GM12878 (cell line): Measurements from ENCODE around the gene MAPKAPK3. TPM values are rescaled to one million over a fixed set of nuclear protein-coding genes. Genes with fewer than 3 reads are reported as not detected.

ENCODE experiments used
- ATAC-seq: fragments of 200-7000 bp; cut with Tn5 transposase; 3 replicates; pipeline ENCODE4 v1.9.1; 2020; ENCODE audit warnings: mild to moderate bottlenecking, moderate library complexity
- BruUV-seq: library from RNA; stranded (reverse); fragments of 400-500 nt; replicated peaks from 2 replicates; lab custom pipeline; 2021; lab: Mats Ljungman, UMichigan
- CTCF ChIA-PET: fragments of 300-600 bp; sonication (Branson Sonifier 250); formaldehyde crosslinking; extraction: SDS; loops from one replicate; lab custom pipeline; 2021; ENCODE audit warnings: inconsistent platforms; lab: Yijun Ruan, JAX
- POLR2A ChIA-PET: fragments of 350-600 bp; formaldehyde crosslinking; extraction: SDS; loops from one replicate; lab custom pipeline; 2021; ENCODE audit warnings: inconsistent platforms; lab: Charles Lee
- RAD21 ChIA-PET: fragments of 300-600 bp; sonication (Branson Sonifier 250); formaldehyde crosslinking; loops from one replicate; lab custom pipeline; 2023; ENCODE audit warnings: antibody characterized with exemption; ENCODE audit not compliant: unreplicated experiment; lab: Charles Lee
- SMC1A ChIA-PET: fragments of 300-600 bp; sonication (Branson Sonifier 250); formaldehyde crosslinking; loops from one replicate; lab custom pipeline; 2023; ENCODE audit not compliant: unreplicated experiment, uncharacterized antibody; lab: Charles Lee
- DNase-seq: peaks from one replicate; pipeline ENCODE4 v3.0.0-alpha.2; 2011; ENCODE audit warnings: low read depth, low spot score
- FAIRE-seq: peaks from 3 replicates; lab custom pipeline; 2011; peaks lifted over from hg19 to GRCh38; lab: Jason Lieb, UNC
- H2AFZ ChIP-seq: 2 replicates; pipeline ENCODE4 v1.6.0; 2011; ENCODE audit warnings: low read depth, low read length, control low read depth; ENCODE audit not compliant: control insufficient read depth
- H3K27ac ChIP-seq: 2 replicates; pipeline ENCODE4 v1.5.1; 2011; ENCODE audit warnings: control low read depth; ENCODE audit not compliant: control insufficient read depth, insufficient read depth
- H3K27me3 ChIP-seq, 2 experiments: replicated peaks in 1 of 2; 2 replicates each; pipeline versions ENCODE4 v1.6.0 to v1.6.1; 2011; ENCODE audit warnings: low read length in 1 of 2; ENCODE audit not compliant: control insufficient read depth in 2 of 2, insufficient read depth in 2 of 2
- H3K36me3 ChIP-seq, 2 experiments: 2 replicates each; pipeline ENCODE4 v1.5.1; 2011; ENCODE audit warnings: low read length in 1 of 2; ENCODE audit not compliant: control insufficient read depth in 2 of 2, insufficient read depth in 2 of 2
- H3K4me1 ChIP-seq: 2 replicates; pipeline ENCODE4 v1.6.1; 2011; ENCODE audit warnings: mild to moderate bottlenecking, low read length, moderate library complexity, mixed read lengths; ENCODE audit not compliant: control insufficient read depth, insufficient read depth
- H3K4me2 ChIP-seq: 2 replicates; pipeline ENCODE4 v1.6.0; 2011; ENCODE audit warnings: control low read depth; ENCODE audit not compliant: control insufficient read depth, insufficient read depth
- H3K4me3 ChIP-seq: fragments of 200-600 bp; sonication (generic); 2 replicates; pipeline ENCODE4 v1.5.1; 2016
- H3K79me2 ChIP-seq: 2 replicates; pipeline ENCODE4 v1.6.0; 2011; ENCODE audit warnings: low read length; ENCODE audit not compliant: control insufficient read depth, insufficient read depth
- H3K9ac ChIP-seq: 2 replicates; pipeline ENCODE4 v1.8.0; 2011; ENCODE audit warnings: low read length, control low read depth, mixed read lengths; ENCODE audit not compliant: control insufficient read depth, insufficient read depth
- H3K9me3 ChIP-seq: replicated peaks from 3 replicates; pipeline ENCODE4 v1.5.1; 2011; ENCODE audit warnings: mild to moderate bottlenecking, low read length; ENCODE audit not compliant: control insufficient read depth, insufficient read depth
- H4K20me1 ChIP-seq: 2 replicates; pipeline ENCODE4 v1.6.0; 2011; ENCODE audit not compliant: control insufficient read depth, insufficient read depth
- ATF2 ChIP-seq: IDR thresholded peaks from 2 replicates; pipeline ENCODE4 v1.6.1; 2012; ENCODE audit warnings: low read length, inconsistent platforms
- DPF2 ChIP-seq: fragments of 450-650 bp; IDR thresholded peaks from 2 replicates; pipeline ENCODE4 v1.6.1; 2017; ENCODE audit warnings: mild to moderate bottlenecking
- FOXK2 ChIP-seq: fragments of 450-650 bp; IDR thresholded peaks from 2 replicates; pipeline ENCODE4 v1.6.1; 2017; ENCODE audit warnings: mild to moderate bottlenecking, moderate library complexity
- GATAD2B ChIP-seq: fragments of 450-650 bp; conservative IDR thresholded peaks from 2 replicates; pipeline ENCODE4 v1.6.1; 2017; ENCODE audit warnings: low read depth, mild to moderate bottlenecking, moderate library complexity
- IKZF1 ChIP-seq: fragments of 450-650 bp; conservative IDR thresholded peaks from 2 replicates; pipeline ENCODE4 v1.6.1; 2017; ENCODE audit warnings: antibody characterized with exemption, mild to moderate bottlenecking
- MTA2 ChIP-seq: fragments of 450-650 bp; IDR thresholded peaks from 2 replicates; pipeline ENCODE4 v1.6.1; 2016; ENCODE audit warnings: low read depth, mild to moderate bottlenecking, moderate library complexity
- NFYB ChIP-seq: IDR thresholded peaks from 2 replicates; pipeline ENCODE4 v1.6.1; 2011; ENCODE audit warnings: low read depth, mild to moderate bottlenecking, low read length, improper control_type of control experiment, moderate library complexity; ENCODE audit not compliant: insufficient read depth
- NKRF ChIP-seq: fragments of 450-650 bp; conservative IDR thresholded peaks from 2 replicates; pipeline ENCODE4 v1.6.1; 2017; ENCODE audit warnings: mild to moderate bottlenecking, moderate library complexity
- NR2C1 ChIP-seq: fragments of 450-650 bp; IDR thresholded peaks from 2 replicates; pipeline ENCODE4 v1.6.1; 2017; ENCODE audit warnings: antibody characterized with exemption, mild to moderate bottlenecking, moderate library complexity
- POLR2AphosphoS2 ChIP-seq: IDR thresholded peaks from 2 replicates; pipeline ENCODE4 v1.6.1; 2011; ENCODE audit warnings: low read depth, mild to moderate bottlenecking, low read length, improper control_type of control experiment, moderate library complexity
- POLR2AphosphoS5 ChIP-seq: IDR thresholded peaks from 2 replicates; pipeline ENCODE4 v1.6.1; 2011; ENCODE audit warnings: mild to moderate bottlenecking, low read length, inconsistent platforms
- RBBP5 ChIP-seq: fragments of 200-600 bp; sonication (generic); conservative IDR thresholded peaks from 2 replicates; pipeline ENCODE4 v1.6.1; 2016
- RFX5 ChIP-seq: IDR thresholded peaks from 2 replicates; pipeline ENCODE4 v1.6.1; 2011; ENCODE audit warnings: low read depth, low read length, improper control_type of control experiment
- RUNX3 ChIP-seq: IDR thresholded peaks from 2 replicates; pipeline ENCODE4 v1.6.1; 2012; ENCODE audit warnings: low read length, inconsistent platforms
- TCF7 ChIP-seq: IDR thresholded peaks from 2 replicates; pipeline ENCODE4 v1.6.1; 2014; ENCODE audit warnings: antibody characterized with exemption, borderline replicate concordance
- ZSCAN29 ChIP-seq: fragments of 450-650 bp; IDR thresholded peaks from 2 replicates; pipeline ENCODE4 v1.6.1; 2017; ENCODE audit warnings: mild to moderate bottlenecking, moderate library complexity
- WGBS: methylation state at CpG from one replicate; pipeline ENCODE4 v1.1.6; 2016; ENCODE audit warnings: low lambda C conversion rate; ENCODE audit not compliant: insufficient replicate concordance, insufficient coverage; ENCODE audit errors: missing lambda C conversion rate; 5-methylcytosine and 5-hydroxymethylcytosine counted together
- in situ Hi-C: fragments of 300-500 bp; cut with MboI; formaldehyde crosslinking; loops from 9 replicates; pipeline ENCODE4 v1.14.3; 2018; ENCODE audit warnings: mixed read lengths
- intact Hi-C: fragments of 100-400 bp; cut with micrococcal nuclease; formaldehyde crosslinking; loops from one replicate; pipeline ENCODE4 v1.14.2; 2022; ENCODE audit not compliant: unreplicated experiment
- polyA plus RNA-seq, 11 experiments: library from polyadenylated mRNA; depleted of rRNA in 4 of 11; unstranded in 6 of 11; stranded (reverse) in 5 of 11; fragments of >200 nt; fragmentation: Nextera tagmentation in 4 of 11; fragmentation: Illumina TruSeq in 1 of 11; extraction: Ambion mirVana in 4 of 11; extraction: Trizol in 1 of 11; gene quantifications; 1 replicate in 1 of 11; 2 replicates in 10 of 11; pipeline versions ENCODE4 v1.2.1 to v1.2.3, GENCODE V29; 2011 to 2016; ENCODE audit warnings: inconsistent platforms in 2 of 11, missing spikeins in 2 of 11, low read depth in 1 of 11
- total RNA-seq, 4 experiments: library from RNA; depleted of rRNA in 3 of 4; stranded (reverse); fragments of >200 nt in 3 of 4; fragmentation: Illumina TruSeq in 1 of 4; extraction: Trizol in 1 of 4; gene quantifications; 2 replicates each; pipeline versions ENCODE4 v1.2.1 to v1.2.3, GENCODE V29; 2013 to 2021
- TF ChIP-seq, protein P1 (sequence below): fragments of 150-350 bp; IDR thresholded peaks from 2 replicates; pipeline ENCODE4 v1.6.1; 2016; ENCODE audit warnings: low read depth, low read length
- TF ChIP-seq, protein P2 (sequence below): fragments of 450-650 bp; IDR thresholded peaks from 2 replicates; pipeline ENCODE4 v1.6.1; 2017; ENCODE audit warnings: mild to moderate bottlenecking

Gene MAPKAPK3
- total and polyA plus RNA-seq, 10 of the 15 experiments (the other 5 are each of a cell fraction or from before 2014, with no cell fraction given), result 7.9 to 66.0 (median 39.0) TPM

DNA sequence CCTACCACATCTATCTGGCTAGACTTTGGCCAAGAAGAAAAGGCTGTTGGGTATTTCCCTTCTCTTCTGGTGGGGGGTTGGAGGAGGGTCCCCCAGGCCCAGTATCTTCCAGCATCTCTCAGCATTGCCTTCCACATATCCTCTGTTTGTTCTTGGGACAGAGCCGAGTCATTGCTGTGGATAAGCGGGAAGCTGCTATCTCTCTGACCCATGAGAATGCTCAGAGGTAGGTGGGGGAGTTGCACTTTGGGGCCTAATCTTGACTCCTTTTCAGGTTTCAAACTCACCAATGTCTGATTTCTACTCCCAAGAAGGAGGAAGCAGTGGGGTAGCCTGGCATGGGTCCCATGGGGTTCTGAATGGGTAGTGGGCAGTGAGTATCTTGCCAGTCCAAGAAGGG, 39.6 kb upstream of the MAPKAPK3 start:
- intact Hi-C loops (no loop called here), in situ Hi-C loops (loop anchor here (5.0 kb wide), 1 partner anchor 35 kb away; the partner anchor contains the start of gene CISH)
- FAIRE-seq (no peak), DNase-seq (no peak), ATAC-seq (no peak)
- Histone ChIP-seq H3K4me2 (no peak overlapping the region), H3K27ac (no peak overlapping the region), H3K9ac (no peak overlapping the region), H3K9me3 (no peaks in the 10 kb centered on the region), H3K79me2 (no peaks in the 10 kb centered on the region), H3K4me1 (no peaks in the 10 kb centered on the region; the same call in 1 of the 2 replicates), H3K4me3 (no peak overlapping the region), H4K20me1 (no peaks in the 10 kb centered on the region), H3K36me3 (no peaks in the 10 kb centered on the region; a peak in 2 of 4 replicates), H2AFZ (no peak overlapping the region), H3K27me3 (no peaks in the 10 kb centered on the region)
- no peak for TF ChIP-seq POLR2AphosphoS5
- no peak for TF ChIP-seq NFYB
- no peak for TF ChIP-seq NR2C1
- no peak for TF ChIP-seq IKZF1
- TF ChIP-seq, protein P1, sequence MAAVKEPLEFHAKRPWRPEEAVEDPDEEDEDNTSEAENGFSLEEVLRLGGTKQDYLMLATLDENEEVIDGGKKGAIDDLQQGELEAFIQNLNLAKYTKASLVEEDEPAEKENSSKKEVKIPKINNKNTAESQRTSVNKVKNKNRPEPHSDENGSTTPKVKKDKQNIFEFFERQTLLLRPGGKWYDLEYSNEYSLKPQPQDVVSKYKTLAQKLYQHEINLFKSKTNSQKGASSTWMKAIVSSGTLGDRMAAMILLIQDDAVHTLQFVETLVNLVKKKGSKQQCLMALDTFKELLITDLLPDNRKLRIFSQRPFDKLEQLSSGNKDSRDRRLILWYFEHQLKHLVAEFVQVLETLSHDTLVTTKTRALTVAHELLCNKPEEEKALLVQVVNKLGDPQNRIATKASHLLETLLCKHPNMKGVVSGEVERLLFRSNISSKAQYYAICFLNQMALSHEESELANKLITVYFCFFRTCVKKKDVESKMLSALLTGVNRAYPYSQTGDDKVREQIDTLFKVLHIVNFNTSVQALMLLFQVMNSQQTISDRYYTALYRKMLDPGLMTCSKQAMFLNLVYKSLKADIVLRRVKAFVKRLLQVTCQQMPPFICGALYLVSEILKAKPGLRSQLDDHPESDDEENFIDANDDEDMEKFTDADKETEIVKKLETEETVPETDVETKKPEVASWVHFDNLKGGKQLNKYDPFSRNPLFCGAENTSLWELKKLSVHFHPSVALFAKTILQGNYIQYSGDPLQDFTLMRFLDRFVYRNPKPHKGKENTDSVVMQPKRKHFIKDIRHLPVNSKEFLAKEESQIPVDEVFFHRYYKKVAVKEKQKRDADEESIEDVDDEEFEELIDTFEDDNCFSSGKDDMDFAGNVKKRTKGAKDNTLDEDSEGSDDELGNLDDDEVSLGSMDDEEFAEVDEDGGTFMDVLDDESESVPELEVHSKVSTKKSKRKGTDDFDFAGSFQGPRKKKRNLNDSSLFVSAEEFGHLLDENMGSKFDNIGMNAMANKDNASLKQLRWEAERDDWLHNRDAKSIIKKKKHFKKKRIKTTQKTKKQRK, result no peak
- TF ChIP-seq, protein P2, sequence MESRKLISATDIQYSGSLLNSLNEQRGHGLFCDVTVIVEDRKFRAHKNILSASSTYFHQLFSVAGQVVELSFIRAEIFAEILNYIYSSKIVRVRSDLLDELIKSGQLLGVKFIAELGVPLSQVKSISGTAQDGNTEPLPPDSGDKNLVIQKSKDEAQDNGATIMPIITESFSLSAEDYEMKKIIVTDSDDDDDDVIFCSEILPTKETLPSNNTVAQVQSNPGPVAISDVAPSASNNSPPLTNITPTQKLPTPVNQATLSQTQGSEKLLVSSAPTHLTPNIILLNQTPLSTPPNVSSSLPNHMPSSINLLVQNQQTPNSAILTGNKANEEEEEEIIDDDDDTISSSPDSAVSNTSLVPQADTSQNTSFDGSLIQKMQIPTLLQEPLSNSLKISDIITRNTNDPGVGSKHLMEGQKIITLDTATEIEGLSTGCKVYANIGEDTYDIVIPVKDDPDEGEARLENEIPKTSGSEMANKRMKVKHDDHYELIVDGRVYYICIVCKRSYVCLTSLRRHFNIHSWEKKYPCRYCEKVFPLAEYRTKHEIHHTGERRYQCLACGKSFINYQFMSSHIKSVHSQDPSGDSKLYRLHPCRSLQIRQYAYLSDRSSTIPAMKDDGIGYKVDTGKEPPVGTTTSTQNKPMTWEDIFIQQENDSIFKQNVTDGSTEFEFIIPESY, result no peak
- TF ChIP-seq RUNX3, result no peak
- TF ChIP-seq POLR2AphosphoS2, result no peak
- TF ChIP-seq DPF2, result no peak
- TF ChIP-seq TCF7, result no peak
- TF ChIP-seq RFX5, result no peak
- no peak for TF ChIP-seq MTA2
- no peak for TF ChIP-seq NKRF
- TF ChIP-seq GATAD2B, result no peak
- no peak for TF ChIP-seq ZSCAN29
- TF ChIP-seq RBBP5, result no peak
- TF ChIP-seq FOXK2, result no peak
- TF ChIP-seq ATF2, result no peak
- RAD21 ChIA-PET, result interaction anchor here (1.7 kb wide), 1 partner anchor 9 kb away, joined by 3 read pairs; no protein-coding TSS in a partner anchor
- SMC1A ChIA-PET, result no interaction called here
- CTCF ChIA-PET, result interaction anchor here (2.2 to 11.6 kb wide), 2 partner anchors 37 to 76 kb away, joined by 7 to 410 read pairs; partner anchors contain the start of genes CISH and MAPKAPK3
- 100% methylated on average over 2 of the region's 2 CpGs for WGBS
- no TSS peak for BruUV-seq
- POLR2A ChIA-PET, result no interaction called here
